Fibroblast of lung (primary cell): Measurements from ENCODE around the gene EFR3B.

Source experiments
- CTCF ChIP-seq, 2 donors: IDR thresholded peaks in 1 of 2; conservative IDR thresholded peaks in 1 of 2; 1 replicate in 1 of 2; 2 replicates in 1 of 2; pipeline ENCODE4 v1.5.1; 2011 to 2012; ENCODE audit warnings: low read length in 2 of 2, control low read depth in 1 of 2, inconsistent platforms in 1 of 2, low read depth in 1 of 2, mild to moderate bottlenecking in 1 of 2
- EZH2 ChIP-seq: IDR thresholded peaks from 2 replicates; pipeline ENCODE4 v1.5.1; 2012; ENCODE audit warnings: low read length, control low read depth, mild to moderate bottlenecking; ENCODE audit errors: missing control alignments

DNA sequence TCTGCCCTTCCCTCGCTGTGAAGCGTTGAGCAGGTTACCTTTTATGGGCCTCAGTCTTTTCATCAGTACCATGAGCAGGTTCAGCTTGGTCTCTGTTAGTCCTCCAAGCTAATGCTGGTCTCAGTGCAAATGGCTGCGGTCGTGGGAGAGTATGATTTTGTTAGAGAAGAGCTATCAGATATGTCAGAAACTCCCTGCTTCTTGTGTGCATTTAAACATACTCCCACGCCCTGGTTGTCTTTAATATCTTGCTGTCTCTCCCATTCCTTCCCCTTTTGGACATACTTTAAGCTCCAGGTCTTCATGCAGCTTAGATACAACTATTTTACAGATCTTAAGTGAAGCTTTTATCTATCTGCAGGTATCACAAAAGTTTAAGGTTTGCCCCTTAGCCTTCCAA is 62.9 kb downstream of the EFR3B start:
- TF ChIP-seq EZH2 (no peak), CTCF (conservative IDR thresholded peaks at IDR 0.05 in 1 of 2, IDR thresholded peaks at IDR 0.05 in 1 of 2; ENCODE audit: low read depth in 1 of 2, low read length in 2 of 2) (no peak)
